AG04450 (cell line): ENCODE results near the gene MOSPD2. TPM values are rescaled to one million over a fixed set of nuclear protein-coding genes. Genes with fewer than 3 reads are reported as not detected.

ENCODE experiments used
- CTCF ChIA-PET: fragments of 300-600, 350-600 bp; formaldehyde crosslinking; extraction: SDS; loops from one replicate; lab custom pipeline; 2022; ENCODE audit warnings: antibody characterized with exemption, inconsistent platforms; lab: Charles Lee
- POLR2A ChIA-PET: fragments of 350-600 bp; formaldehyde crosslinking; extraction: SDS; loops from one replicate; lab custom pipeline; 2021; ENCODE audit warnings: antibody characterized with exemption, inconsistent platforms; lab: Yijun Ruan, JAX
- DNase-seq: peaks from one replicate; pipeline ENCODE4 v3.0.0-alpha.2; 2011; ENCODE audit warnings: low read depth, low spot score
- H3K27ac ChIP-seq: one replicate; pipeline ENCODE4 v1.5.1; 2012; ENCODE audit warnings: low read depth, low read length, control low read depth
- H3K27me3 ChIP-seq: one replicate; pipeline ENCODE4 v1.6.0; 2012; ENCODE audit warnings: low read length; ENCODE audit not compliant: control insufficient read depth, insufficient read depth
- H3K4me3 ChIP-seq: 2 replicates; pipeline ENCODE4 v1.5.1; 2011; ENCODE audit warnings: mild to moderate bottlenecking, low read depth, low read length, control low read depth
- H3K9me3 ChIP-seq: 2 replicates; pipeline ENCODE4 v1.5.1; 2012; ENCODE audit warnings: low read length; ENCODE audit not compliant: control insufficient read depth, insufficient read depth
- CTCF ChIP-seq: IDR thresholded peaks from 2 replicates; pipeline ENCODE4 v1.5.1; 2011; ENCODE audit warnings: low read depth, low read length, control low read depth, inconsistent platforms
- polyA plus RNA-seq: library from polyadenylated mRNA; depleted of rRNA; stranded (reverse); fragments of >200 nt; gene quantifications from 2 replicates; pipeline ENCODE4 v1.2.3, GENCODE V29; 2011

MOSPD2 gene
- polyA plus RNA-seq, 1 experiment, result 36.1 TPM

GRCh38 chrX:14883826-14884225 lies 10.6 kb downstream of the MOSPD2 start:
- Histone ChIP-seq H3K9me3 (no peaks in the 10 kb centered on the region), H3K27ac (no peak overlapping the region), H3K27me3 (no peaks in the 10 kb centered on the region), H3K4me3 (no peak overlapping the region)
- CTCF ChIA-PET, result no interaction called here
- POLR2A ChIA-PET, result no interaction called here
- no peak for DNase-seq
- no peak for TF ChIP-seq CTCF

DNA sequence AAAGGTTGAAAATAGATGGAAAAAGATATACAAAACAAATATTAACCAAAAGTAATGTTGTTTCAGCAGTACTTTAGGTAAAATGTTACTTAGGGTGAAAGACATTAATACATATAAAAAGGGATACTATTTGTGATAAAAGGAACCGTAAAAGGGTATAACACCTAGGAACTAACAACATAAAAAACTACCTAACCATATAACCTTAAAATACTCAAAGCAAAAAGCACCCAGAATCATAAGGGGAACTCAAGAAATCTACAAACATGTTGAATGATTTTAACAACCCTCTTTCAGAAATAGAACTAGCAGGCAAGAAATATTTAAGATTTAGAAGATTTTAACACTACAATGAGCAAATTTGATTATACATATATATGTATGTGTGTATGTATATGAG lies 11.5 kb downstream of the MOSPD2 start:
- TF ChIP-seq CTCF, result no peak
- POLR2A ChIA-PET, result no interaction called here
- CTCF ChIA-PET, result no interaction called here
- DNase-seq, result no peak
- H3K4me3 ChIP-seq, result no peak overlapping the region
- no peak overlapping the region for H3K27ac ChIP-seq
- H3K27me3 ChIP-seq, result no peaks in the 10 kb centered on the region
- H3K9me3 ChIP-seq, result no peaks in the 10 kb centered on the region

- Histone ChIP-seq H3K9me3 (no peaks in the 10 kb centered on the region), H3K27ac (no peak overlapping the region), H3K4me3 (no peak overlapping the region), H3K27me3 (no peaks in the 10 kb centered on the region)
- CTCF ChIA-PET, result no interaction called here
- DNase-seq, result no peak
- POLR2A ChIA-PET, result no interaction called here
- no peak for TF ChIP-seq CTCF
Observed at GRCh38 chrX:14886252-14886651, 13.0 kb downstream of the MOSPD2 start.

GRCh38 chrX:14896273-14896672 lies 23.1 kb downstream of the MOSPD2 start:
- POLR2A ChIA-PET, result no interaction called here
- no peak overlapping the region for H3K4me3 ChIP-seq
- H3K9me3 ChIP-seq, result no peaks in the 10 kb centered on the region
- no peak for TF ChIP-seq CTCF
- CTCF ChIA-PET, result no interaction called here
- H3K27ac ChIP-seq, result no peak overlapping the region
- no peak for DNase-seq
- no peaks in the 10 kb centered on the region for H3K27me3 ChIP-seq

GRCh38 chrX:14897042-14897441 lies 23.8 kb downstream of the MOSPD2 start:
- Histone ChIP-seq H3K27ac (no peak overlapping the region), H3K27me3 (no peaks in the 10 kb centered on the region), H3K9me3 (no peaks in the 10 kb centered on the region), H3K4me3 (no peak overlapping the region)
- no peak for DNase-seq
- ChIA-PET POLR2A (no interaction called here), CTCF (no interaction called here)
- TF ChIP-seq CTCF, result no peak
